ENCODE data around the gene DLD. TPM values are rescaled to one million over a fixed set of nuclear protein-coding genes. Genes with fewer than 3 reads are reported as not detected.

DLD gene
- total and polyA plus RNA-seq, 2 of the 8 experiments (the other 6 are each of a cell fraction or from before 2014, with no cell fraction given): 63.7 to 88.5 TPM

- no peaks in the 10 kb centered on the region for H3K36me3 ChIP-seq (ENCODE audit: control insufficient read depth in 2 of 4, insufficient read depth in 4 of 4, low read length in 3 of 4)
- FAIRE-seq (peak; percentile 88), DNase-seq (ENCODE audit: low read depth in 1 of 2, low spot score in 2 of 2) (no peak)
- no peak overlapping the region for H2BK12ac ChIP-seq (ENCODE audit: low read depth, low read length)
- H3K23ac ChIP-seq (ENCODE audit: insufficient read length): no peak overlapping the region
- no peak overlapping the region for H3K4ac ChIP-seq (replicated peaks; ENCODE audit: insufficient read length, low read depth, low read length)
- no peak overlapping the region for H2AFZ ChIP-seq (ENCODE audit: low read length)
- no peak overlapping the region for H2AK5ac ChIP-seq (ENCODE audit: low read depth, low read length)
- H3K4me1 ChIP-seq (replicated peaks in 1 of 4; ENCODE audit: control insufficient read depth in 3 of 4, insufficient read depth in 4 of 4, low read length in 3 of 4): no peaks in the 10 kb centered on the region
- POLR2A ChIA-PET (ENCODE audit: partially characterized antibody): interaction anchor here (0.5 kb wide), 1 partner anchor 617 kb away, joined by 3 read pairs; no protein-coding TSS in a partner anchor
- no peaks in the 10 kb centered on the region for H3K9me3 ChIP-seq (ENCODE audit: insufficient read depth in 2 of 2, low read depth in 1 of 2, low read length in 1 of 2)
- no peaks in the 10 kb centered on the region for H3K23me2 ChIP-seq (ENCODE audit: low read depth, low read length)
- no peaks in the 10 kb centered on the region for H3K79me2 ChIP-seq (ENCODE audit: control insufficient read depth in 1 of 2, insufficient read depth in 2 of 2, low read length in 2 of 2)
- H4K5ac ChIP-seq (ENCODE audit: insufficient read length, low read depth, low read length): no peak overlapping the region
- no peak overlapping the region for H2BK15ac ChIP-seq (ENCODE audit: low read length)
- H3K79me1 ChIP-seq (ENCODE audit: low read depth, low read length): no peaks in the 10 kb centered on the region
- no peak overlapping the region for H4K8ac ChIP-seq (ENCODE audit: extremely low read depth, insufficient read depth, low read length)
- no peak overlapping the region for H3K9ac ChIP-seq (replicated peaks in 1 of 4; ENCODE audit: extremely low read depth in 1 of 4, low read depth in 3 of 4, low read length in 3 of 4)
- H3K27ac ChIP-seq (ENCODE audit: low read depth, low read length): no peak overlapping the region
- H2BK120ac ChIP-seq (replicated peaks; ENCODE audit: low read depth, low read length): no peak overlapping the region
- no peak overlapping the region for H4K91ac ChIP-seq (replicated peaks; ENCODE audit: insufficient read length, low read length)
- no peak overlapping the region for H2BK5ac ChIP-seq (ENCODE audit: low read depth, low read length)
- H3K56ac ChIP-seq (replicated peaks; ENCODE audit: insufficient read length, low read depth, low read length): no peak overlapping the region
- CTCF ChIA-PET (ENCODE audit: partially characterized antibody): interaction anchor here (0.6 to 2.3 kb wide), 36 partner anchors 9 to 849 kb away, joined by 3 to 11 read pairs (median 4); no protein-coding TSS in a partner anchor
- no peak overlapping the region for H3K4me2 ChIP-seq (ENCODE audit: insufficient read depth in 1 of 2, low read depth in 2 of 2, low read length in 2 of 2)
- no peaks in the 10 kb centered on the region for H4K20me1 ChIP-seq (replicated peaks in 1 of 2; ENCODE audit: control insufficient read depth in 1 of 2, insufficient read depth in 2 of 2, low read length in 2 of 2)
- no peaks in the 10 kb centered on the region for H3K27me3 ChIP-seq (replicated peaks in 1 of 4; ENCODE audit: control insufficient read depth in 3 of 4, extremely low read depth in 1 of 4, insufficient read depth in 3 of 4, low read length in 3 of 4)
- H3K14ac ChIP-seq (ENCODE audit: insufficient read length): no peak overlapping the region
- H2BK20ac ChIP-seq (ENCODE audit: low read length): no peak overlapping the region
- no peak overlapping the region for H3K18ac ChIP-seq (ENCODE audit: extremely low read depth, low read length)
- 32% methylated on average over 6 of the region's 6 CpGs; no CpG with 5 or more reads in 1 of the 2 experiments for WGBS, 2 experiments (ENCODE audit: extremely low coverage in 1 of 2, insufficient coverage in 1 of 2, insufficient read length in 1 of 2, insufficient replicate concordance in 2 of 2, low coverage in 1 of 2, low lambda C conversion rate in 2 of 2, missing lambda C conversion rate in 1 of 2)
- TF ChIP-seq, protein P1, sequence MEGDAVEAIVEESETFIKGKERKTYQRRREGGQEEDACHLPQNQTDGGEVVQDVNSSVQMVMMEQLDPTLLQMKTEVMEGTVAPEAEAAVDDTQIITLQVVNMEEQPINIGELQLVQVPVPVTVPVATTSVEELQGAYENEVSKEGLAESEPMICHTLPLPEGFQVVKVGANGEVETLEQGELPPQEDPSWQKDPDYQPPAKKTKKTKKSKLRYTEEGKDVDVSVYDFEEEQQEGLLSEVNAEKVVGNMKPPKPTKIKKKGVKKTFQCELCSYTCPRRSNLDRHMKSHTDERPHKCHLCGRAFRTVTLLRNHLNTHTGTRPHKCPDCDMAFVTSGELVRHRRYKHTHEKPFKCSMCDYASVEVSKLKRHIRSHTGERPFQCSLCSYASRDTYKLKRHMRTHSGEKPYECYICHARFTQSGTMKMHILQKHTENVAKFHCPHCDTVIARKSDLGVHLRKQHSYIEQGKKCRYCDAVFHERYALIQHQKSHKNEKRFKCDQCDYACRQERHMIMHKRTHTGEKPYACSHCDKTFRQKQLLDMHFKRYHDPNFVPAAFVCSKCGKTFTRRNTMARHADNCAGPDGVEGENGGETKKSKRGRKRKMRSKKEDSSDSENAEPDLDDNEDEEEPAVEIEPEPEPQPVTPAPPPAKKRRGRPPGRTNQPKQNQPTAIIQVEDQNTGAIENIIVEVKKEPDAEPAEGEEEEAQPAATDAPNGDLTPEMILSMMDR (IDR thresholded peaks at IDR 0.05; ENCODE audit: control extremely low read depth in 1 of 3, insufficient read depth in 1 of 3, low read depth in 1 of 3, low read length in 3 of 3): peak in 2 of 3 experiments; percentile 63 to 65; a peak in 3 of 4 replicates
- TF ChIP-seq RAD21 (IDR thresholded peaks at IDR 0.05 in 1 of 2, conservative IDR thresholded peaks at IDR 0.05 in 1 of 2; ENCODE audit: low read depth in 2 of 2, low read length in 2 of 2): peak; percentile 81 to 87
- no peak for TF ChIP-seq SIRT6 (IDR thresholded peaks at IDR 0.05; ENCODE audit: low read length)
- no peak overlapping the region for H3K4me3 ChIP-seq (ENCODE audit: extremely low read depth in 1 of 4, insufficient read depth in 2 of 4, low read depth in 3 of 4, low read length in 4 of 4)
Observed at GRCh38 chr7:107874605-107875446, 16.2 kb upstream of the DLD start.

Data from H1 (cell line).